Measurements from ENCODE around the gene APOE.

GRCh38 chr19:44958090-44958489 is 52.5 kb downstream of the APOE start:
- no peak for TF ChIP-seq SREBF2 (IDR thresholded peaks at IDR 0.05)
- TF ChIP-seq POLR2A (IDR thresholded peaks at IDR 0.05; ENCODE audit: low read length) = no peak
- TF ChIP-seq RAD21 (conservative IDR thresholded peaks at IDR 0.05 in 1 of 2, IDR thresholded peaks at IDR 0.05 in 1 of 2) = no peak
- TF ChIP-seq KDM1A (IDR thresholded peaks at IDR 0.05; ENCODE audit: low read depth) = no peak
- no peak for TF ChIP-seq RCOR1 (IDR thresholded peaks at IDR 0.05; ENCODE audit: low read depth, low read length)
- TF ChIP-seq, protein P1, sequence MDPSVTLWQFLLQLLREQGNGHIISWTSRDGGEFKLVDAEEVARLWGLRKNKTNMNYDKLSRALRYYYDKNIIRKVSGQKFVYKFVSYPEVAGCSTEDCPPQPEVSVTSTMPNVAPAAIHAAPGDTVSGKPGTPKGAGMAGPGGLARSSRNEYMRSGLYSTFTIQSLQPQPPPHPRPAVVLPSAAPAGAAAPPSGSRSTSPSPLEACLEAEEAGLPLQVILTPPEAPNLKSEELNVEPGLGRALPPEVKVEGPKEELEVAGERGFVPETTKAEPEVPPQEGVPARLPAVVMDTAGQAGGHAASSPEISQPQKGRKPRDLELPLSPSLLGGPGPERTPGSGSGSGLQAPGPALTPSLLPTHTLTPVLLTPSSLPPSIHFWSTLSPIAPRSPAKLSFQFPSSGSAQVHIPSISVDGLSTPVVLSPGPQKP (IDR thresholded peaks at IDR 0.05; ENCODE audit: low read depth, low read length) = no peak
- TF ChIP-seq JUNB (IDR thresholded peaks at IDR 0.05) = no peak
- TF ChIP-seq MAFK (IDR thresholded peaks at IDR 0.05; ENCODE audit: partially characterized antibody) = no peak
- TF ChIP-seq KDM5A (IDR thresholded peaks at IDR 0.05) = no peak
- TF ChIP-seq, protein P2, sequence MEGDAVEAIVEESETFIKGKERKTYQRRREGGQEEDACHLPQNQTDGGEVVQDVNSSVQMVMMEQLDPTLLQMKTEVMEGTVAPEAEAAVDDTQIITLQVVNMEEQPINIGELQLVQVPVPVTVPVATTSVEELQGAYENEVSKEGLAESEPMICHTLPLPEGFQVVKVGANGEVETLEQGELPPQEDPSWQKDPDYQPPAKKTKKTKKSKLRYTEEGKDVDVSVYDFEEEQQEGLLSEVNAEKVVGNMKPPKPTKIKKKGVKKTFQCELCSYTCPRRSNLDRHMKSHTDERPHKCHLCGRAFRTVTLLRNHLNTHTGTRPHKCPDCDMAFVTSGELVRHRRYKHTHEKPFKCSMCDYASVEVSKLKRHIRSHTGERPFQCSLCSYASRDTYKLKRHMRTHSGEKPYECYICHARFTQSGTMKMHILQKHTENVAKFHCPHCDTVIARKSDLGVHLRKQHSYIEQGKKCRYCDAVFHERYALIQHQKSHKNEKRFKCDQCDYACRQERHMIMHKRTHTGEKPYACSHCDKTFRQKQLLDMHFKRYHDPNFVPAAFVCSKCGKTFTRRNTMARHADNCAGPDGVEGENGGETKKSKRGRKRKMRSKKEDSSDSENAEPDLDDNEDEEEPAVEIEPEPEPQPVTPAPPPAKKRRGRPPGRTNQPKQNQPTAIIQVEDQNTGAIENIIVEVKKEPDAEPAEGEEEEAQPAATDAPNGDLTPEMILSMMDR (IDR thresholded peaks at IDR 0.05) = no peak
- TF ChIP-seq ZFP36 (IDR thresholded peaks at IDR 0.05; ENCODE audit: borderline replicate concordance, partially characterized antibody) = no peak
